Suprapubic skin (tissue), 4 donors: ENCODE results near the gene SLC34A1.
"Not testable (repeated sequence)": the region's sequence is repeated elsewhere in the genome, so short reads cannot be mapped to it uniquely, and the experiment has no call there.

Source experiments
- EP300 ChIP-seq: sonication (generic); formaldehyde crosslinking; IDR thresholded peaks from one replicate; pipeline ENCODE4 v1.6.1; 2017; ENCODE audit warnings: antibody characterized with exemption
- POLR2AphosphoS5 ChIP-seq, 3 donors: sonication (generic); formaldehyde crosslinking; IDR thresholded peaks; one replicate each; pipeline ENCODE4 v1.6.1; 2017; ENCODE audit warnings: antibody characterized with exemption in 3 of 3
- TF ChIP-seq, protein P1 (sequence below), 2 donors: fragments of 200-600 bp in 1 of 2; fragments of 450-650 bp in 1 of 2; sonication (generic) in 1 of 2; IDR thresholded peaks; one replicate each; pipeline ENCODE4 v1.5.1; 2016 to 2019; ENCODE audit warnings: antibody characterized with exemption in 2 of 2, mild to moderate bottlenecking in 1 of 2, moderate library complexity in 1 of 2

DNA sequence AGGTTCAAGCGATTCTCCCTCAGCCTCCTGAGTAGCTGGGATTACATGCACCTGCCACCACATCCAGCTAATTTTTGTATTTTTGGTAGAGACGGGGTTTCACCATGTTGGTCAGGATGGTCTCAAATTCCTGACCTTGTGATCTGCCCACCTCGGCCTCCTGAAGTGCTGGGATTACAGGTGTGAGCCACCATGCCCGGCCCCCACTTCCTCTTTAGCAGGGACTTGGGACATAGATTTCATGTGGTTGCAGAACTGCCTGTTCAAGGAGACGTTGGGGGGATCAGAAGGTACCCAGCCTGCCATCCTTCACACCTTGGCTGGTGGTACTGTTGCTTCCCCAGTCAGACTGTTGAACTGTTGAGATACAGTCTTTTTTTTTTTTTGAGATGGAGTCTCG is 32.8 kb downstream of the SLC34A1 start:
- TF ChIP-seq, protein P1, sequence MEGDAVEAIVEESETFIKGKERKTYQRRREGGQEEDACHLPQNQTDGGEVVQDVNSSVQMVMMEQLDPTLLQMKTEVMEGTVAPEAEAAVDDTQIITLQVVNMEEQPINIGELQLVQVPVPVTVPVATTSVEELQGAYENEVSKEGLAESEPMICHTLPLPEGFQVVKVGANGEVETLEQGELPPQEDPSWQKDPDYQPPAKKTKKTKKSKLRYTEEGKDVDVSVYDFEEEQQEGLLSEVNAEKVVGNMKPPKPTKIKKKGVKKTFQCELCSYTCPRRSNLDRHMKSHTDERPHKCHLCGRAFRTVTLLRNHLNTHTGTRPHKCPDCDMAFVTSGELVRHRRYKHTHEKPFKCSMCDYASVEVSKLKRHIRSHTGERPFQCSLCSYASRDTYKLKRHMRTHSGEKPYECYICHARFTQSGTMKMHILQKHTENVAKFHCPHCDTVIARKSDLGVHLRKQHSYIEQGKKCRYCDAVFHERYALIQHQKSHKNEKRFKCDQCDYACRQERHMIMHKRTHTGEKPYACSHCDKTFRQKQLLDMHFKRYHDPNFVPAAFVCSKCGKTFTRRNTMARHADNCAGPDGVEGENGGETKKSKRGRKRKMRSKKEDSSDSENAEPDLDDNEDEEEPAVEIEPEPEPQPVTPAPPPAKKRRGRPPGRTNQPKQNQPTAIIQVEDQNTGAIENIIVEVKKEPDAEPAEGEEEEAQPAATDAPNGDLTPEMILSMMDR (IDR thresholded peaks at IDR 0.05), result not testable (repeated sequence)
- not testable (repeated sequence) for TF ChIP-seq EP300; POLR2AphosphoS5 (IDR thresholded peaks at IDR 0.05)
